Activated CD8-positive, alpha-beta T cell treated with anti-CD3 and anti-CD28 coated beads for 36 hours (primary cell): ENCODE results near the gene E4F1. TPM values are rescaled to one million over a fixed set of nuclear protein-coding genes. Genes with fewer than 3 reads are reported as not detected.

Experiments used
- ATAC-seq: fragments of 200-7000 bp; cut with Tn5 transposase; one replicate; pipeline ENCODE4 v1.10.0; 2021; ENCODE audit warnings: mild to moderate bottlenecking, moderate library complexity
- CTCF ChIA-PET: fragments of 350-600 bp; sonication (Branson Sonifier 250); formaldehyde crosslinking; loops from one replicate; lab custom pipeline; 2021; ENCODE audit warnings: antibody characterized with exemption; lab: Charles Lee
- POLR2A ChIA-PET: fragments of 350-600 bp; sonication (Branson Sonifier 250); formaldehyde crosslinking; loops from one replicate; lab custom pipeline; 2021; ENCODE audit warnings: antibody characterized with exemption; lab: Charles Lee
- DNase-seq: peaks from one replicate; pipeline ENCODE4 v3.0.0-alpha.2; 2020
- H3K27ac Mint-ChIP-seq: one replicate; pipeline ENCODE4 v1.8.0; 2021; ENCODE audit warnings: mild to moderate bottlenecking, mixed read lengths
- H3K27me3 Mint-ChIP-seq: one replicate; pipeline ENCODE4 v1.8.0; 2021; ENCODE audit warnings: mixed read lengths
- H3K36me3 Mint-ChIP-seq: one replicate; pipeline ENCODE4 v1.8.0; 2021; ENCODE audit warnings: low read depth, mixed read lengths
- H3K4me1 Mint-ChIP-seq: one replicate; pipeline ENCODE4 v1.8.0; 2021; ENCODE audit warnings: low read depth, mixed read lengths
- H3K4me3 Mint-ChIP-seq: one replicate; pipeline ENCODE4 v1.8.0; 2021; ENCODE audit warnings: mild to moderate bottlenecking, moderate library complexity, mixed read lengths
- H3K9me3 Mint-ChIP-seq: one replicate; pipeline ENCODE4 v1.8.0; 2021; ENCODE audit warnings: mixed read lengths
- CTCF ChIP-seq: fragments of 200-600 bp; IDR thresholded peaks from one replicate; pipeline ENCODE4 v1.8.0; 2022; ENCODE audit warnings: antibody characterized with exemption, mild to moderate bottlenecking
- intact Hi-C: fragments of 100-400 bp; cut with micrococcal nuclease; formaldehyde crosslinking; loops from one replicate; pipeline ENCODE4 v1.10.0; 2022
- total RNA-seq, 2 experiments: library from RNA; stranded (reverse); gene quantifications; one replicate each; pipeline ENCODE4 v1.2.3, GENCODE V29; 2021

E4F1 gene
- total RNA-seq, 2 experiments from 2014 or later, result 19.4 to 21.1 TPM

GRCh38 chr16:2184346-2184745 lies 39.0 kb upstream of the E4F1 start:
- intact Hi-C loops, result no loop called here
- Mint-ChIP-seq H3K27ac (no peak overlapping the region), H3K27me3 (no peaks in the 10 kb centered on the region), H3K4me3 (no peak overlapping the region), H3K36me3 (no peaks in the 10 kb centered on the region), H3K4me1 (no peaks in the 10 kb centered on the region), H3K9me3 (no peaks in the 10 kb centered on the region)
- DNase-seq (no peak), ATAC-seq (no peak)
- no peak for TF ChIP-seq CTCF
- ChIA-PET CTCF (no interaction called here), POLR2A (no interaction called here)

GRCh38 chr16:2184962-2185361 lies 38.4 kb upstream of the E4F1 start:
- H3K9me3 Mint-ChIP-seq, result no peaks in the 10 kb centered on the region
- POLR2A ChIA-PET, result no interaction called here
- no peak for DNase-seq
- TF ChIP-seq CTCF, result no peak
- intact Hi-C loops, result no loop called here
- H3K4me1 Mint-ChIP-seq, result no peaks in the 10 kb centered on the region
- H3K27me3 Mint-ChIP-seq, result no peaks in the 10 kb centered on the region
- H3K4me3 Mint-ChIP-seq, result no peak overlapping the region
- H3K36me3 Mint-ChIP-seq, result no peaks in the 10 kb centered on the region
- CTCF ChIA-PET, result no interaction called here
- no peak overlapping the region for H3K27ac Mint-ChIP-seq
- ATAC-seq, result no peak

GRCh38 chr16:2186064-2186463 lies 37.3 kb upstream of the E4F1 start:
- intact Hi-C loops, result no loop called here
- Mint-ChIP-seq H3K4me3 (no peak overlapping the region), H3K4me1 (no peaks in the 10 kb centered on the region), H3K36me3 (no peaks in the 10 kb centered on the region), H3K9me3 (no peaks in the 10 kb centered on the region), H3K27ac (no peak overlapping the region), H3K27me3 (no peaks in the 10 kb centered on the region)
- POLR2A ChIA-PET, result no interaction called here
- CTCF ChIA-PET, result interaction anchor here (1.5 kb wide), 1 partner anchor 9 kb away, joined by 4 read pairs; no protein-coding TSS in a partner anchor
- ATAC-seq (no peak), DNase-seq (no peak)
- TF ChIP-seq CTCF, result no peak

GRCh38 chr16:2186505-2186904 lies 36.9 kb upstream of the E4F1 start:
- Mint-ChIP-seq H3K4me3 (no peak overlapping the region), H3K36me3 (no peaks in the 10 kb centered on the region), H3K27ac (no peak overlapping the region), H3K27me3 (no peaks in the 10 kb centered on the region), H3K4me1 (no peaks in the 10 kb centered on the region), H3K9me3 (no peaks in the 10 kb centered on the region)
- TF ChIP-seq CTCF, result no peak
- no peak for ATAC-seq
- intact Hi-C loops, result no loop called here
- ChIA-PET CTCF (interaction anchor here (1.5 kb wide), 1 partner anchor 8 kb away, joined by 4 read pairs; no protein-coding TSS in a partner anchor), POLR2A (no interaction called here)
- no peak for DNase-seq

- no peaks in the 10 kb centered on the region for H3K27me3 Mint-ChIP-seq
- H3K4me1 Mint-ChIP-seq, result no peaks in the 10 kb centered on the region
- no peak overlapping the region for H3K4me3 Mint-ChIP-seq
- no peaks in the 10 kb centered on the region for H3K36me3 Mint-ChIP-seq
- ATAC-seq (no peak), DNase-seq (no peak)
- ChIA-PET POLR2A (interaction anchor here (0.7 kb wide), 1 partner anchor 32 kb away, joined by 3 read pairs; the partner anchor contains the start of gene TRAF7), CTCF (no interaction called here)
- intact Hi-C loops, result no loop called here
- H3K27ac Mint-ChIP-seq, result no peak overlapping the region
- H3K9me3 Mint-ChIP-seq, result no peaks in the 10 kb centered on the region
- TF ChIP-seq CTCF, result no peak
These were observed 36.2 kb upstream of the E4F1 start for GRCh38 chr16:2187212-2187611.
